Activated T-helper 17 cell treated with anti-CD3 and anti-CD28 coated beads, Interleukin-2, amount 50 U/mL, for 72 hours (primary cell): ENCODE data around the gene IRAK1. TPM values are rescaled to one million over a fixed set of nuclear protein-coding genes. Genes with fewer than 3 reads are reported as not detected.

Source experiments
- ATAC-seq: fragments of 150-1000 bp; cut with Tn5 transposase; replicated peaks from 2 replicates; pipeline ENCODE4 v1.10.0; 2021; ENCODE audit warnings: mild to moderate bottlenecking, moderate library complexity
- H3K27ac Mint-ChIP-seq: one replicate; pipeline ENCODE4 v1.8.0; 2022; ENCODE audit warnings: mixed read lengths
- H3K27me3 Mint-ChIP-seq: one replicate; pipeline ENCODE4 v1.8.0; 2022; ENCODE audit warnings: mixed read lengths
- H3K36me3 Mint-ChIP-seq: one replicate; pipeline ENCODE4 v1.8.0; 2022; ENCODE audit warnings: low read depth, mild to moderate bottlenecking, mixed read lengths
- H3K4me1 Mint-ChIP-seq: one replicate; pipeline ENCODE4 v1.8.0; 2022; ENCODE audit warnings: mixed read lengths
- H3K4me3 Mint-ChIP-seq: one replicate; pipeline ENCODE4 v1.8.0; 2022; ENCODE audit warnings: mild to moderate bottlenecking, mixed read lengths
- H3K9me3 Mint-ChIP-seq: one replicate; pipeline ENCODE4 v1.8.0; 2022; ENCODE audit warnings: mixed read lengths
- total RNA-seq, 2 donors: library from RNA; stranded (reverse); gene quantifications; one replicate each; pipeline ENCODE4 v1.2.3, GENCODE V29; 2022

Gene IRAK1
- total RNA-seq, 2 donors from 2014 or later = 113 to 224 TPM

DNA sequence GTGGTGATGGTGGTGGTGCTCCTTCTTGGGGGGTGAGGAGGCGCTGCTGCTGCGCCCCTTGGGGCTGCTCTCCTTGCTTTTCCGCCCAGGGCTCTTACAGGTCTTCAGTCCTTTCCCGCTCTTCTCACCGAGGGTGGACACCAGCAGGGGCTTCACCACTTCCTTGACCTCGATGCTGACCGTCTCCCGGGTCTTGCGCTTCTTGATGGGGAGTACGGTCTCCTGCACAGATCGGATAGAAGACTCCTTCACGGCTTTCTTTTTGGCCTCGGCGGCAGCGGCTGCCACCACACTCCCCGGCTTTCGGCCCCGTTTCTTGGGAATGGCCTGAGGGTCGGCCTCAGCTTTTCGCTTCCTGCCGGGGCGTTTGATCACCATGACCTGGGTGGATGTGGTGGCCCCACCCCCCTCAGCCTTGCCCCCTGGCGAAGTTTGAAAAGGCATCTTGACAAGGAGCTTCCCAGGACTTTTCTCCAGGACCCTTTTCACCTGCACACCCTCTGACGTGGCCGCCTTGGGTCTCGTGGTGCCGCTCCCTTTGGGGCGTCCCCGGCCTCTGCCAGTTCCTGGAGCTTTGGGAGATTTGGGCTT is 11.1 kb upstream of the IRAK1 start:
- no peak overlapping the region for H3K4me3 Mint-ChIP-seq
- no peaks in the 10 kb centered on the region for H3K9me3 Mint-ChIP-seq
- H3K27ac Mint-ChIP-seq = no peak overlapping the region
- no peak for ATAC-seq
- no peaks in the 10 kb centered on the region for H3K4me1 Mint-ChIP-seq
- H3K36me3 Mint-ChIP-seq = peaks cover 59% of the 10 kb centered on the region
- H3K27me3 Mint-ChIP-seq = no peaks in the 10 kb centered on the region

DNA sequence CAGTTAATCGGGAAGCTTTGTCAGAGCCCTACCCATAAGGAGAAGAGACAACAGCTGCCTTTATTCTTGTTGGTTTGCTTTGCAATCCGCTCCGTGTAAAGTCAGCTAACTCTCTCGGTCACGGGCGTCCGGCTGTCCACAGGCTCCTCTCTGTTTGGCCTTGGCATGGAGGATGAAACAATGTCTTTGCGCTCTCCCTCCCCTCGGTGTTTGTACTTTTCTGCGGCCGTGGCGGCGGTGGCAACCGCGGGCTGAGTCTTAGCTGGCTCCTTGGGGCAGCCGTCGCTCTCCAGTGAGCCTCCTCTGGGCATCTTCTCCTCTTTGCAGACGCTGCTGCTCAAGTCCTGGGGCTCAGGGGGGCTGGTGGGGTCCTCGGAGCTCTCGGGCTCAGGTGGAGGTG is 10.6 kb upstream of the IRAK1 start:
- no peaks in the 10 kb centered on the region for H3K4me1 Mint-ChIP-seq
- no peak overlapping the region for H3K4me3 Mint-ChIP-seq
- H3K27ac Mint-ChIP-seq = no peak overlapping the region
- H3K9me3 Mint-ChIP-seq = no peaks in the 10 kb centered on the region
- H3K27me3 Mint-ChIP-seq = no peaks in the 10 kb centered on the region
- H3K36me3 Mint-ChIP-seq = peaks cover 58% of the 10 kb centered on the region
- no peak for ATAC-seq

DNA sequence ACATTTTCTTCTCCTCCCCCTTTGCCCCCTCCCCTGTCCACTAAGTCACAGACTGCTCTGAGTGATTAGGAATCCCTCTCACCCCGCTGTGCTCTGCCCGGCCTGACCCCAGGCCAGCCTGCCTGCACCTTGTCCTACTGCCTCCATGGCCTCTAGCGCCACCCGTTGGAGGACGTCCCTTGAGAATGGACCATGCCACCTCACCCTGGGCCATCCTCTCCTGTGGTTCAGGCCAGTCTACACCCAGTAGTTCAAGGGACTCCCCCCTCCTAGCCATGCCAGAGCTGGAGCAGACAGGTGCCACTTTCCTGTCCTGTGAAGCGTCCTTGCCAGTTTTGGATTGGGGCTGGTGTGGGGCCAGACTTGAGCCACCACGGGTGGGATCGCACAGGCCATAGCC is 9.7 kb upstream of the IRAK1 start:
- Mint-ChIP-seq H3K36me3 (peaks cover 52% of the 10 kb centered on the region), H3K27me3 (no peaks in the 10 kb centered on the region), H3K4me3 (no peak overlapping the region), H3K9me3 (no peaks in the 10 kb centered on the region), H3K27ac (no peak overlapping the region), H3K4me1 (no peaks in the 10 kb centered on the region)
- ATAC-seq = no peak

DNA sequence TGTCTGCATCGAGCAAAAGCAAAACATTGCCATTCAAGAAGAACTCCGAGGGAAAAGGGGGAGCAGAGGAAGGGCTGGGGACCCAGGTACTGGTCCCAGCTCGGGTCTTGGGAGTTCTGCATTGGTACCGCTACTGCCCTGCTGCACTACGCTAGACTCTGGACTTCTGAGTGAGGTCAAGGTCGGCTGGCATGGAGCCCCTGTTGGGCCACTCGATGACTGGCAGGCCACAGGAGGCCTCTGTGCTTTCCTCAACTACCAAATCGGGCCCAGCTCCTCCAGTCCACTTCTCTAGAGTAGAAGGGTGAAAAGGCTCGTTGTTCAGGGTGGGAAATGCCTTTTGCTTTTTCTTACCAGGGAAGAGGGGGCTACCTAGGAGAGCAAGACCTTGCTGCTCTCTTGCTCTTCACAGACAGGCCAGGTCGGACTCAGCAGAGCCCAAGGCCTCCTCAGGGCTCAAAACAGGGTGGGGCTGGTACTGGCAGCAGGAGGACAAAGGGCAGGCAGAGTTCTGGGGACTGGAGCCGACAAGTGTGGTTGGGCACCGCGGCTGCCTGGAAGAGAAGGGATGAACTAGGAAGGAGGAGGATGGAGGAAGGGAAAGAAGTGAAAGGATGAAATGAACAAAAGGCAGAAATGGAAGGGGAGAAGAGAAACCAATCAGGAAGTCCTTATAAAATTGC is 8.9 kb upstream of the IRAK1 start:
- Mint-ChIP-seq H3K4me1 (no peaks in the 10 kb centered on the region), H3K27me3 (no peaks in the 10 kb centered on the region), H3K27ac (peak overlapping the region; percentile 31), H3K9me3 (no peaks in the 10 kb centered on the region), H3K4me3 (no peak overlapping the region), H3K36me3 (peaks cover 52% of the 10 kb centered on the region)
- ATAC-seq = no peak

DNA sequence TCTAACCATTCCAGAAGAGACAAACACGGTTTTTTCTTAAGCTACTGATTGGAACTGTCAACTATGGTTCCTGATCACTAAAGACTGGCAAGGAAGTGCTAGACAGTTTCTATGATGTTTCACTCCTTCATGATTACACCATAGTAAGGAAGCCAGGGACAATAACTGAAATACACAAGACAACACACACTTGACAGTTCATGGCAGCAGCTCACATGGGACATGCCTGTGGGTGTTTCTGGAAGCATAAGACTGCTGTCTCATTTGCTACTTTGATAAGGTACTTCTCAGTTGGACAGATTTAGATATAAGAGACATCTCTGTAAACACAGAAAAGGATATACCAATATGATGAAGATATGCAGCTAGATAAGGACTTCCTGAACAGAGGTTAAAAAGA is 8.3 kb upstream of the IRAK1 start:
- H3K36me3 Mint-ChIP-seq = peaks cover 57% of the 10 kb centered on the region
- ATAC-seq = no peak
- no peaks in the 10 kb centered on the region for H3K27me3 Mint-ChIP-seq
- H3K27ac Mint-ChIP-seq = peak overlapping the region; percentile 48
- no peak overlapping the region for H3K4me3 Mint-ChIP-seq
- no peaks in the 10 kb centered on the region for H3K4me1 Mint-ChIP-seq
- H3K9me3 Mint-ChIP-seq = no peaks in the 10 kb centered on the region

DNA sequence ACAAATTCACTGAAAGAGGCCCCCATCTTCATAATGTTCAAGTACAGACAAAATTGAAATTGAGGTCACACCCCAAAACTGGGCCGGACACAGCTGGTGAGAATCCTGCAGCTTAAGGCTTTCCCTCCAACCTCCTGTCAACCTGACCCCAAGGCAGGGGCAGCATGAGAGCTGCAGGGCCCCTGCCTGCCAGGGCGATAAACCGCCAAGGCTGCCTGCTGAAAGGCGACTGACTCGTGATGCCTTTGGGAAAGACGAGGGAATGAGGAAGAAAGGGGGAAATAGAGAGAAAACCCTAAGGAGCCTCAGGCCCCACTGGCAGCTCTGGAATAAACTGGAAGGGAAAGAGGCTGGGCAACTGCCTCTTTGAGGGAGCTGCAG is 7.3 kb upstream of the IRAK1 start:
- no peak for ATAC-seq
- Mint-ChIP-seq H3K27ac (no peak overlapping the region), H3K36me3 (peaks cover 52% of the 10 kb centered on the region), H3K27me3 (no peaks in the 10 kb centered on the region), H3K4me3 (no peak overlapping the region), H3K4me1 (no peaks in the 10 kb centered on the region), H3K9me3 (no peaks in the 10 kb centered on the region)

DNA sequence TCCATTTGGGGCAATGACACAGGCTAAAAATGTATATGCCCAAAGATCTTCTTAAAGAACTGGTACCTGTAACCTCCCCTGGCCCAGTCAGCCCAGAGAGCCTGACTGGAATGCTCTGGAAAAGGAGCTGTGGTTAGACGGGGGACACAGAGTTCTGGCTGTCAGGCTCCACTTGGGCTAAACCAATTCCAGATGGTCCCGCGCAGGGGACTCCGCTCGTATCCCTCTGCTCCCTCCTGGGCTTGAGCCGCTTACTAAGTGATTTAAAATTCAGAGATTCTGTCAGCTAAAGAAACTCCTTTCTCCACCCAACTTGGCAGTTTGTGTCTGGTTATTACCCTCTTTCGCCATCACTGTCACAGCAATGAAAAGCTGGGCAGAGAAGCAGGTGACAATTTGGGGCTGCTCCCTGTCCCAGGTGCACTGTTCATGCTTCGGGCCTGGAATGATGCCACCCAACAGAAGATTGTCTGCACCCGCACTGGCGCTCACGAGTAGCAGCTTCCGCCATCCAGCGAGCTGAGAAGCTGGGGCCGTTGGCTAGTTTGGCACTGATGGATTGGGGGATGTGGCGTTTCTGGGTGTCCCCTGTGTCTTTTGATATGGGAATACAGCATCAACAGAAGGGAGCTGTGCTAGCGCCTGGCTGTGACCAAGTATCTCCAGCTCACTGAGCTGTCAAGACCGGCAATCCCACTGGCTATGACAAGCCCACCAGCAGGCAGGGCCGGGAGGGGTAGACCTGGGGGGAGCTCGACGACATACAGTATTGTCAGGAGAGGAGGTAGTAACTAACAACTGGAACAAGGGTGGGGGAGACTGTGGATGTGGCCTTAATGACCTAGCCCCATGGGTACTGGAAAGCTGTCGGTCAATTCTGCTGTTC is 6.7 kb upstream of the IRAK1 start:
- no peaks in the 10 kb centered on the region for H3K27me3 Mint-ChIP-seq
- no peaks in the 10 kb centered on the region for H3K9me3 Mint-ChIP-seq
- no peak for ATAC-seq

DNA sequence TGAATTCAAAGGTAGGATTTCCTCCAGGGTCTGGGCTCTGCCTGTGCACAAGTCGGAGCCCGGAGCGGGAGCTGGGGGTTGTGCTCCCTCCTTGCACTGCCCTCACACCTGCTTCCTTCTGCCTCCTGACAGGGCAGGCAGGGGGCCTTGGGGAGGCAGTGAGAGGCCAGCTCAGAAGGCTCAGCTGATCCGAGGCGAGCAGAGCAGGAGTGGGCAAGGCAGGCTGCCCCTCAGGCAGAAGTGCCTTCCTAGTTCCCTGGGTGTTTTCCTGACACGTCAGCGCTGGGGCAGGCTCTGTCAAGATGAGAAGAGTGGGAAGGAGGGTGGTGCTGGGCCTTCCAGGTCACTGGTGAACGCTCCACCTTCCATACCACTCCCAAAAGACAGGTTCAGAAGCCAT is 5.5 kb upstream of the IRAK1 start:
- peak overlapping the region; percentile 43 for H3K27ac Mint-ChIP-seq
- no peak overlapping the region for H3K4me3 Mint-ChIP-seq
- H3K27me3 Mint-ChIP-seq = no peaks in the 10 kb centered on the region
- H3K36me3 Mint-ChIP-seq = peaks cover 40% of the 10 kb centered on the region
- ATAC-seq = no peak
- no peaks in the 10 kb centered on the region for H3K4me1 Mint-ChIP-seq
- H3K9me3 Mint-ChIP-seq = no peaks in the 10 kb centered on the region

More for the DNA sequence above, 6.7 kb upstream of the IRAK1 start:
- Mint-ChIP-seq H3K27ac (no peak overlapping the region), H3K4me3 (no peak overlapping the region), H3K4me1 (no peaks in the 10 kb centered on the region), H3K36me3 (peaks cover 45% of the 10 kb centered on the region)

DNA sequence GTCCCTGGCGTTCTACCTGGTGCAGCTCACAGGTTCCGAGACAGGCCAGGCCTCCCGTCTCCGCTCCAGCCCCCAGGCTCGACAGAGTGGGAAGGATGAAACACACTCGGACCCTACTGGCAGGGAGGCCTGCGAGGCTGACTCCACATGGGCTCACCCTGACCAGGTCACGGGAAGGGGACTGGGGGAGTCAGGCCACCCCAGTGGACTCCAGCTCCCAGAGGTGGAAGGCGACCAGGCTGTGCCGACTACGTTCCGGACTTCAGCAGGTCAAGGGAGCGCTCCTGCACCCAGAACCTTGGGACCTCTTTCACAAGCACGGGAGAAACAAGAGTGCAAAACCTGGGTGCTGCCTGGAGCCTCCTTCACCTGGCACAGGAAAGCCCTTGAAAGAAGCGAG is 4.6 kb upstream of the IRAK1 start:
- no peak overlapping the region for H3K27ac Mint-ChIP-seq

DNA sequence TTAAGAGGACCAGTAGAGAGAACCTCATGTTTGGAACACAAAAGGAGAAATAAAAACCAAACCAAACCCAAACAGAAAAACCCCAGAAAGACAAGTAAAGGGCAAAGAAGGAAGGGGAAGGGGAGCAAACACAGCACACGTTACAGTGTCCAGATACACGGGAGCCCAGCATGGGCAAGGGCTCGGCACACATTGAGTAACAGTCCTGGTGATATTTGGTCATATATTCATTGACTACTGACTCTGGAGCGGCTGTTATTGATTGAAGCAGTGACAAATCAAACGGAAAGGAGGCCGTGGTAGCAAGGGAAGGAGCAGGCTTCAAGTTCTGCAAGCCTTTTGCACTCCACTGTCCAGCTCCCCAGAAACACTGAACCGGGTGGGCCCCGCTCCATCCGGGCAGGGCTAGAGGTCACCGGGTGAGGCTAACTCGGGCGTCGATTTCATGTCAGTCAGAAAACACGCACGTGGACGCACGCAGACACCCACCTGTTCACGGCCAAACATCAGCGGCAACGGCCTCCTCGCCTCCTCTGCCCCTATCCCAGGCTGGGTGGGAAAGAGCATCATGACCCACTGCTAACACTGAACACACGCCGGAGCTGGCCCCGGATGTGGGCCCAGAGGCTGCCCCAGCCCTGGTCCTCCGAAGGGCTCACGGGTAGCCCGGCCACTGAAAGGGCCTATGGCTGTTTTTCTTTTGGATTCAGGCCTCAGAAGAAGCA is 3.7 kb upstream of the IRAK1 start:
- ATAC-seq = no peak
- no peaks in the 10 kb centered on the region for H3K27me3 Mint-ChIP-seq
- H3K4me1 Mint-ChIP-seq = no peaks in the 10 kb centered on the region
- no peak overlapping the region for H3K4me3 Mint-ChIP-seq
- H3K36me3 Mint-ChIP-seq = peaks cover 30% of the 10 kb centered on the region
- no peaks in the 10 kb centered on the region for H3K9me3 Mint-ChIP-seq
- H3K27ac Mint-ChIP-seq = peak overlapping the region; percentile 15

More for the DNA sequence above, 4.6 kb upstream of the IRAK1 start:
- no peaks in the 10 kb centered on the region for H3K9me3 Mint-ChIP-seq
- peaks cover 32% of the 10 kb centered on the region for H3K36me3 Mint-ChIP-seq
- no peak for ATAC-seq
- H3K4me3 Mint-ChIP-seq = no peak overlapping the region
- no peaks in the 10 kb centered on the region for H3K27me3 Mint-ChIP-seq
- no peaks in the 10 kb centered on the region for H3K4me1 Mint-ChIP-seq

DNA sequence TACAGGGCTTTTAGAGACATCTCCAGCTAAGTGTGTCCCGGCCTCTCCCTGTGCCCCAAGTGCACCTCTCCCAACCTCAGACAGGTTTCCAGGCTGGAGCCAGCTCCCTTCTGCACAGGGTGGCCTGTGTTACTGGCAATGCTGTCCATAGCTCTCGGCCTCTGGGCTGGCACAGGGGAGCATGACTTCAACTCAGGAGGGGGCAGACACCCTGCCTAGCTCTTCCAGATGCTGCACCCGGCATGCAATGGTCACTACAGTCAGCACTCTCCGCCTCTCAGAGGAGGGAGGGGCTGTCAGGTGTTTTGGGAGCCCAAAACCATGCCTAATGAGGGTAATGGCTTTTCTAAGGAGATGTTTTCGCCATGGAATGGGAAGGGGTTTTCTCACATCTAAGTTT is 2.4 kb upstream of the IRAK1 start:
- H3K9me3 Mint-ChIP-seq = no peaks in the 10 kb centered on the region
- H3K36me3 Mint-ChIP-seq = peaks cover 31% of the 10 kb centered on the region

DNA sequence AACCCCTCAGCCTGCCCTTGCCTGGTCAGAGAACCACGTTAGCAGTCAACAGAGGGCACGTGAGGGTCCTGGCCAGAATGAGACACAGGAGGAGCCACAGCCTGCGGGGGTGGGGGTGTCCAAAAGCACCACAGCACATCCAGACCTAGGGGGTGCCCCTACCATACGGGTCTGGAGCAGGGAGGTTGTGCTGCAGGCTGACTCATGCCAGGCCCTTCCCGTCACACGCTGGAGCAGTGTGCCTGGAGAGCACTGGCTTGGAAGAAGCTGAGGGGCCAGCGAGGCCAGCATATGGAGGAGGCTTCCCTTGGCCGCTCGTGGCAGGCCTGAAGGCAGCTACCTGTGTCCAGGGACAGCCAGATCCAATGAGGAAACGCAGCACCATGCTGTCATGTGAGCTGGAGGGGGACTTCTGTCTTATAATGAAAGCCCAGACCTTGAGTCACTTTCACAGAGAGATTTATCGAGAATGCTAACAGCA is 1.5 kb upstream of the IRAK1 start:
- H3K36me3 Mint-ChIP-seq = peaks cover 39% of the 10 kb centered on the region
- no peaks in the 10 kb centered on the region for H3K9me3 Mint-ChIP-seq
- H3K4me3 Mint-ChIP-seq = peak overlapping the region; percentile 91
- H3K27me3 Mint-ChIP-seq = no peaks in the 10 kb centered on the region
- H3K27ac Mint-ChIP-seq = peak overlapping the region; percentile 50
- peak; percentile 64 for ATAC-seq
- no peaks in the 10 kb centered on the region for H3K4me1 Mint-ChIP-seq

More for the DNA sequence above, 2.4 kb upstream of the IRAK1 start:
- no peak for ATAC-seq
- H3K4me3 Mint-ChIP-seq = no peak overlapping the region
- no peaks in the 10 kb centered on the region for H3K4me1 Mint-ChIP-seq
- H3K27me3 Mint-ChIP-seq = no peaks in the 10 kb centered on the region
- H3K27ac Mint-ChIP-seq = no peak overlapping the region

DNA sequence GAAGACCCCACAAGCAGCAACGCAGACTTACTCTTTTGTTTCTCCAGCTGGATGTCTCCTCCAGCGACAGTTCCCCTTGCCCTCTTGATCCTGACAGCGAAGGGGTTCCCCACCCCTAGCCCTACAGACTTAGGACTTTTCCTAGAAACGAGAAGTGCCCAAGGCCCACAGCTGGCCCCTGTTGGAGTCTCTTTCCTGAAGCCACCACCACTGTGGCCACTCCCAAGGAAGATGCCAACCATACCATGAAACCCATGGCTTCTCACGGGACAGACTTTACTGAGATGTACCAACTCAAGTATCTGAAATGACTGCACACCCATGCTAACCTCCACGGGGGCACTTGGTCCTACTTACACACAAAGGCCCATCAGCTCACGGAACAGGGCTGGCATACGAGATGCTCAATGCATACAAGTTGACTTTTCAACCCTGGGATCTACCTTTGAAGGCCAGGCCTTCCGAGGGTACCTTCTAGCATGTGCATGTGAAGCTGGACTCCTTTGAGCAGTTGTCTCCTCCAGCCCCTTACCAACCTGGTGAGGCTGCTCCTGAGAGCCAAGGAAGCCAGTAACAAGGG is 924 bp upstream of the IRAK1 start:
- H3K27ac Mint-ChIP-seq = peak overlapping the region; percentile 96
- no peaks in the 10 kb centered on the region for H3K27me3 Mint-ChIP-seq
- H3K4me1 Mint-ChIP-seq = no peaks in the 10 kb centered on the region
- peaks cover 45% of the 10 kb centered on the region for H3K36me3 Mint-ChIP-seq
- peak; percentile 28 for ATAC-seq
- H3K4me3 Mint-ChIP-seq = peak overlapping the region; percentile 91
- no peaks in the 10 kb centered on the region for H3K9me3 Mint-ChIP-seq

DNA sequence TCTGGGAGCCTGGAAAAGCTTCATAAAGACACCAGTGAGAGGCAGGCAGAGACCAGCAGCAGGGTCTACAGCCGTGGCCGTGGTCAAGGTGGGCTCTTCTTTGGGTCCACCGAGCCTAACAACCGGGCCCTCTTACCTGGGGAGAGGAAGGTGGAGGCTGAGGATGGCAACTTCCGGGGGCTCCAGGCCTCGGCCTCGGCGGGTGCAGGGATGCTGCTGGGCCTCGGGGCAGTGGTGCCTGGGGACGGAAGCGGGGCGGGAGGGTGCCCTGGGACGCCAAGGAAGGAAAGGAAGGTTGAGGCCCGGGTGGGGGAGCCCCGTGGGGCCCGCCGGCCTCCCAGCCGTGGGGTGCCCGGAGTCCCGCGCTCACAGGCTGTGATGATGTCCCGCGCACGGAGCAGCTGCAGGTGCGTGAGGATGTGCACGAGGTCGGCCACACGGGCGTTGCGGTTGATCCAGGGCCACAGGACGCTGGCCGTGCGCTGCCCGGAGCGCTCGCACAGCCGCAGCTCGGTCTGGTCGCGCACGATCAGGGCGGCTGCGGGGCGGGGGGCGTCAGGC is 561 bp downstream of the IRAK1 start:
- no peaks in the 10 kb centered on the region for H3K4me1 Mint-ChIP-seq

More for the DNA sequence above, 561 bp downstream of the IRAK1 start:
- Mint-ChIP-seq H3K27me3 (no peaks in the 10 kb centered on the region), H3K4me3 (peak overlapping the region; percentile 87), H3K9me3 (no peaks in the 10 kb centered on the region), H3K36me3 (peaks cover 55% of the 10 kb centered on the region), H3K27ac (peak overlapping the region; percentile 88)
- ATAC-seq = peak; percentile 16
